Mesendoderm (in vitro differentiated cells): ENCODE data around the gene OTOG.

Experiments used
- DNase-seq: peaks from one replicate; pipeline ENCODE4 v3.0.0; 2013
- H2AK5ac ChIP-seq: 2 replicates; pipeline ENCODE4 v1.6.1; 2013; ENCODE audit warnings: low read length, inconsistent platforms
- H2BK120ac ChIP-seq: 2 replicates; pipeline ENCODE4 v1.6.1; 2013; ENCODE audit warnings: low read depth, mild to moderate bottlenecking, low read length, moderate library complexity, mixed read lengths
- H2BK15ac ChIP-seq: replicated peaks from 2 replicates; pipeline ENCODE4 v1.6.1; 2013; ENCODE audit warnings: low read depth, mild to moderate bottlenecking, moderate library complexity
- H2BK5ac ChIP-seq: 2 replicates; pipeline ENCODE4 v1.6.1; 2013; ENCODE audit warnings: low read length, inconsistent platforms
- H3K18ac ChIP-seq: 2 replicates; pipeline ENCODE4 v1.6.1; 2013; ENCODE audit warnings: mild to moderate bottlenecking, low read length, mixed read lengths
- H3K23ac ChIP-seq: one replicate; pipeline ENCODE4 v1.6.1; 2013; ENCODE audit warnings: low read length
- H3K27ac ChIP-seq: 2 replicates; pipeline ENCODE4 v1.5.1; 2013; ENCODE audit warnings: low read depth, mild to moderate bottlenecking, inconsistent platforms, low read length, moderate library complexity
- H3K27me3 ChIP-seq: 2 replicates; pipeline ENCODE4 v1.6.1; 2013; ENCODE audit warnings: low read length, control low read depth, mild to moderate bottlenecking, inconsistent platforms; ENCODE audit not compliant: insufficient read depth, poor library complexity
- H3K36me3 ChIP-seq: 2 replicates; pipeline ENCODE4 v1.6.1; 2013; ENCODE audit warnings: low read length, inconsistent platforms; ENCODE audit not compliant: control insufficient read depth, insufficient read depth
- H3K4ac ChIP-seq: one replicate; pipeline ENCODE4 v1.6.1; 2013; ENCODE audit warnings: low read depth, mild to moderate bottlenecking, low read length, moderate library complexity
- H3K4me1 ChIP-seq: 2 replicates; pipeline ENCODE4 v1.6.1; 2013; ENCODE audit warnings: low read depth, low read length, inconsistent platforms; ENCODE audit not compliant: control insufficient read depth
- H3K4me2 ChIP-seq: 2 replicates; pipeline ENCODE4 v1.6.1; 2013; ENCODE audit warnings: low read length
- H3K4me3 ChIP-seq: 2 replicates; pipeline ENCODE4 v1.5.1; 2013; ENCODE audit warnings: mild to moderate bottlenecking, low read length
- H3K56ac ChIP-seq: one replicate; pipeline ENCODE4 v1.6.1; 2013; ENCODE audit warnings: low read length
- H3K79me1 ChIP-seq: 2 replicates; pipeline ENCODE4 v1.6.1; 2013; ENCODE audit warnings: low read length, inconsistent platforms
- H3K79me2 ChIP-seq: 2 replicates; pipeline ENCODE4 v1.6.1; 2013; ENCODE audit warnings: mild to moderate bottlenecking, low read length; ENCODE audit not compliant: control insufficient read depth, insufficient read depth
- H3K9ac ChIP-seq: 2 replicates; pipeline ENCODE4 v1.6.1; 2013; ENCODE audit warnings: low read length, inconsistent platforms
- H4K5ac ChIP-seq: one replicate; pipeline ENCODE4 v1.6.1; 2013; ENCODE audit warnings: low read length
- H4K8ac ChIP-seq: one replicate; pipeline ENCODE4 v1.6.1; 2013; ENCODE audit warnings: low read depth, mild to moderate bottlenecking, control low read depth, low read length, moderate library complexity
- WGBS: extraction: QIAGEN DNeasy Blood & Tissue Kit; methylation state at CpG from one replicate; pipeline ENCODE4 v1.1.7; 2013; ENCODE audit warnings: low lambda C conversion rate, missing lambda C conversion rate; ENCODE audit not compliant: insufficient coverage; ENCODE audit errors: extremely low coverage; 5-methylcytosine and 5-hydroxymethylcytosine counted together

OTOG gene

GRCh38 chr11:17579451-17579850, 32.4 kb downstream of the OTOG start:
- WGBS = no CpG with 5 or more reads among the region's 7 CpGs
- Histone ChIP-seq H3K18ac (no peak overlapping the region), H3K9ac (no peak overlapping the region)

DNA sequence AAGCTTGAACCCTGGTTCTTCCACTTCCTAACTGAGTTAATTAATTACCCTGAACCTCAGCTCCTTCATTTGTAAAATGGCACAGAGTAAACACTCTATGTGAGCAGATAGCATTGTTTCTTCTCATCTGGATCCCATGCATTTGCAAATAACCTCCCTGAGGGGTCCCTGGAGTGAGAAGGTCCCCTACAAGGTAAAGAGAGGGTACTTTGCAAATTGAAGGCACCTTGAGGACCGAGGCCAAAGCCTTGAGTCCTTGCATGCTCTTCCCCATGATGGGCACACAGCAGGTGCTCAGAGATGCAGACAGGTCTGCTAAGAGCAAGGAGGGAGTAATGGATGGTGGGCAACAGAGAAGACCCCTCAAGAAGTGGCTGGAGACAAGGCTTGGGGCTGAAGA, 33.2 kb downstream of the OTOG start:
- H3K79me1 ChIP-seq = no peaks in the 10 kb centered on the region
- WGBS = no CpG with 5 or more reads among the region's 1 CpG
- H3K27ac ChIP-seq = no peak overlapping the region
- no peak overlapping the region for H3K23ac ChIP-seq
- no peaks in the 10 kb centered on the region for H3K36me3 ChIP-seq
- no peak for DNase-seq
- H4K5ac ChIP-seq = no peak overlapping the region
- no peak overlapping the region for H3K9ac ChIP-seq
- no peak overlapping the region for H3K56ac ChIP-seq
- no peak overlapping the region for H3K4me2 ChIP-seq
- H3K4me1 ChIP-seq = no peaks in the 10 kb centered on the region
- no peak overlapping the region for H3K18ac ChIP-seq
- no peak overlapping the region for H2BK15ac ChIP-seq
- no peak overlapping the region for H3K4ac ChIP-seq
- no peaks in the 10 kb centered on the region for H3K79me2 ChIP-seq
- no peak overlapping the region for H2BK120ac ChIP-seq
- no peak overlapping the region for H2BK5ac ChIP-seq
- H3K27me3 ChIP-seq = no peaks in the 10 kb centered on the region
- H3K4me3 ChIP-seq = no peak overlapping the region
- no peak overlapping the region for H2AK5ac ChIP-seq
- no peak overlapping the region for H4K8ac ChIP-seq

More at GRCh38 chr11:17579451-17579850, 32.4 kb downstream of the OTOG start:
- no peak overlapping the region for H3K56ac ChIP-seq
- no peaks in the 10 kb centered on the region for H3K27me3 ChIP-seq
- no peaks in the 10 kb centered on the region for H3K4me1 ChIP-seq
- DNase-seq = no peak
- no peak overlapping the region for H3K4me2 ChIP-seq
- H3K36me3 ChIP-seq = no peaks in the 10 kb centered on the region
- no peak overlapping the region for H3K23ac ChIP-seq
- no peak overlapping the region for H2BK15ac ChIP-seq
- no peak overlapping the region for H2AK5ac ChIP-seq
- no peak overlapping the region for H2BK5ac ChIP-seq
- H4K8ac ChIP-seq = no peak overlapping the region
- no peaks in the 10 kb centered on the region for H3K79me1 ChIP-seq
- H2BK120ac ChIP-seq = no peak overlapping the region
- no peak overlapping the region for H4K5ac ChIP-seq
- H3K27ac ChIP-seq = no peak overlapping the region
- no peak overlapping the region for H3K4me3 ChIP-seq
- no peaks in the 10 kb centered on the region for H3K79me2 ChIP-seq
- no peak overlapping the region for H3K4ac ChIP-seq

GRCh38 chr11:17581036-17581731, 34.1 kb downstream of the OTOG start:
- no peaks in the 10 kb centered on the region for H3K27me3 ChIP-seq
- H3K79me1 ChIP-seq = no peaks in the 10 kb centered on the region

DNA sequence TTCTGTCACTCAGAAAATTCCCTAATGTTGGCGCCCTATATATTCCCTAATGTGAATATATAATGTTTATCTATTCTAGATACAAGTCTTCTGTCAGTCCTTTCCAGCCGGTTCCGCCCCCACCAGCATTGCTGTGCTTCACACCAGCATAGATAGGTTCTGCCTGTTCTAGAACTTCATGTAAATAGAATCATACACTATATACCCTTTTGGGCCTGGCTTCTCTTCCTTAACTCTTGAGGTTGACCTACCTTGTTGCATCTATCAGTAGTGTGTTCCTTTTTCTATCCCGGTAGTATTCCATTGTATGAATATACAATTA, 34.6 kb downstream of the OTOG start:
- Histone ChIP-seq H2AK5ac (no peak overlapping the region), H4K8ac (no peak overlapping the region), H3K4me2 (no peak overlapping the region), H3K56ac (no peak overlapping the region), H2BK15ac (no peak overlapping the region), H3K27ac (no peak overlapping the region), H2BK120ac (no peak overlapping the region), H3K27me3 (no peaks in the 10 kb centered on the region), H3K4ac (no peak overlapping the region), H4K5ac (no peak overlapping the region), H3K36me3 (no peaks in the 10 kb centered on the region), H3K4me3 (no peak overlapping the region), H3K4me1 (no peaks in the 10 kb centered on the region), H3K79me1 (no peaks in the 10 kb centered on the region), H3K18ac (no peak overlapping the region), H3K9ac (no peak overlapping the region), H2BK5ac (no peak overlapping the region), H3K23ac (no peak overlapping the region), H3K79me2 (no peaks in the 10 kb centered on the region)
- DNase-seq = no peak
- no CpG with 5 or more reads among the region's 4 CpGs for WGBS

More at GRCh38 chr11:17581036-17581731, 34.1 kb downstream of the OTOG start:
- Histone ChIP-seq H2BK15ac (no peak overlapping the region), H4K8ac (no peak overlapping the region), H2BK120ac (no peak overlapping the region), H3K4ac (no peak overlapping the region), H3K79me2 (no peaks in the 10 kb centered on the region), H3K36me3 (no peaks in the 10 kb centered on the region), H3K9ac (no peak overlapping the region), H2BK5ac (no peak overlapping the region), H3K4me3 (no peak overlapping the region), H3K23ac (no peak overlapping the region), H4K5ac (no peak overlapping the region), H3K4me1 (no peaks in the 10 kb centered on the region), H3K18ac (no peak overlapping the region), H3K27ac (no peak overlapping the region), H2AK5ac (no peak overlapping the region), H3K56ac (no peak overlapping the region), H3K4me2 (no peak overlapping the region)
- DNase-seq = no peak
- no CpG with 5 or more reads among the region's 6 CpGs for WGBS

- H4K8ac ChIP-seq = no peak overlapping the region
- H3K27ac ChIP-seq = no peak overlapping the region
- no peaks in the 10 kb centered on the region for H3K27me3 ChIP-seq
- H3K79me2 ChIP-seq = no peaks in the 10 kb centered on the region
- no peak overlapping the region for H3K56ac ChIP-seq
- H2BK120ac ChIP-seq = no peak overlapping the region
- no peak overlapping the region for H2AK5ac ChIP-seq
- no peaks in the 10 kb centered on the region for H3K79me1 ChIP-seq
- H2BK5ac ChIP-seq = no peak overlapping the region
- no peak for DNase-seq
- no peak overlapping the region for H3K4ac ChIP-seq
- no peak overlapping the region for H4K5ac ChIP-seq
- no peak overlapping the region for H3K18ac ChIP-seq
- no peak overlapping the region for H2BK15ac ChIP-seq
- WGBS = no CpG with 5 or more reads among the region's 6 CpGs
- H3K4me3 ChIP-seq = no peak overlapping the region
- H3K23ac ChIP-seq = no peak overlapping the region
- no peaks in the 10 kb centered on the region for H3K36me3 ChIP-seq
- H3K9ac ChIP-seq = no peak overlapping the region
- no peak overlapping the region for H3K4me2 ChIP-seq
- H3K4me1 ChIP-seq = no peaks in the 10 kb centered on the region
Measured at GRCh38 chr11:17585911-17586695, 39.0 kb downstream of the OTOG start.
